Hepatocyte (in vitro differentiated cells): ENCODE results near the gene ZIC5.

Source experiments
- EZH2 ChIP-seq: fragments of 200-600 bp; sonication (generic); IDR thresholded peaks from 2 replicates; pipeline ENCODE4 v1.6.1; 2016; ENCODE audit warnings: antibody characterized with exemption, mild to moderate bottlenecking, borderline replicate concordance
- TF ChIP-seq, protein P1 (sequence below): fragments of 200-600 bp; sonication (generic); IDR thresholded peaks from 2 replicates; pipeline ENCODE4 v1.5.1; 2016; ENCODE audit warnings: antibody characterized with exemption, mild to moderate bottlenecking; ENCODE audit not compliant: poor library complexity

DNA sequence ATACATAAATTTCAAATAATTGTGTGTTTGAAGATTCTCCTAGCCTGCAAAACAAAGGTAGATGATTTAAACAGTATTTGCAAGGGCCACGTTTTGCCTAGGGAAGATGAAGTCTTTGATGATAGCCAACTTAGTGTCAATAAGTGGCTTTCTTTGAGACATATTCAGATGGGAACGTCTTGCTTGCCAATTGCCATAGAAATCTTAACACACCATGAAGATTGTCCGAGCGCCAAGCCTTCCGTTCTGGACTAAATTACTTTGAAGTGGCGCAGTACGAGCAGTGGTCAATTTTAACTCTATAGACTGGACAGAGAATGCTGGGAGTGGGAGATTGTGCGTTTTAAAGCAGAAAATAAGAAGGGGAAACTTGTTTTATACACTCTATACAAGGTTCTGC is 9.9 kb downstream of the ZIC5 start:
- TF ChIP-seq, protein P1, sequence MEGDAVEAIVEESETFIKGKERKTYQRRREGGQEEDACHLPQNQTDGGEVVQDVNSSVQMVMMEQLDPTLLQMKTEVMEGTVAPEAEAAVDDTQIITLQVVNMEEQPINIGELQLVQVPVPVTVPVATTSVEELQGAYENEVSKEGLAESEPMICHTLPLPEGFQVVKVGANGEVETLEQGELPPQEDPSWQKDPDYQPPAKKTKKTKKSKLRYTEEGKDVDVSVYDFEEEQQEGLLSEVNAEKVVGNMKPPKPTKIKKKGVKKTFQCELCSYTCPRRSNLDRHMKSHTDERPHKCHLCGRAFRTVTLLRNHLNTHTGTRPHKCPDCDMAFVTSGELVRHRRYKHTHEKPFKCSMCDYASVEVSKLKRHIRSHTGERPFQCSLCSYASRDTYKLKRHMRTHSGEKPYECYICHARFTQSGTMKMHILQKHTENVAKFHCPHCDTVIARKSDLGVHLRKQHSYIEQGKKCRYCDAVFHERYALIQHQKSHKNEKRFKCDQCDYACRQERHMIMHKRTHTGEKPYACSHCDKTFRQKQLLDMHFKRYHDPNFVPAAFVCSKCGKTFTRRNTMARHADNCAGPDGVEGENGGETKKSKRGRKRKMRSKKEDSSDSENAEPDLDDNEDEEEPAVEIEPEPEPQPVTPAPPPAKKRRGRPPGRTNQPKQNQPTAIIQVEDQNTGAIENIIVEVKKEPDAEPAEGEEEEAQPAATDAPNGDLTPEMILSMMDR: no peak
- no peak for TF ChIP-seq EZH2
